ENCODE measurements around the gene CASZ1.

The CASZ1 gene

GRCh38 chr1:10784998-10785727 lies 11.3 kb downstream of the CASZ1 start:
- no peak overlapping the region for H3K4me3 Mint-ChIP-seq
- no peaks in the 10 kb centered on the region for H3K36me3 Mint-ChIP-seq (ENCODE audit: insufficient read depth)
- no peaks in the 10 kb centered on the region for H3K4me1 Mint-ChIP-seq
- no peak overlapping the region for H3K27ac Mint-ChIP-seq (ENCODE audit: low read depth)
- H3K27me3 Mint-ChIP-seq: no peaks in the 10 kb centered on the region
- ATAC-seq (replicated peaks; ENCODE audit: extremely low read depth, poor library complexity, severe bottlenecking) (no peak), DNase-seq (ENCODE audit: low spot score in 2 of 2) (no peak)
- no peaks in the 10 kb centered on the region for H3K9me3 Mint-ChIP-seq

- H3K4me3 Mint-ChIP-seq: no peak overlapping the region
- ATAC-seq (replicated peaks; ENCODE audit: extremely low read depth, poor library complexity, severe bottlenecking) (no peak), DNase-seq (ENCODE audit: low spot score in 2 of 2) (no peak)
- no peaks in the 10 kb centered on the region for H3K27me3 Mint-ChIP-seq
- no peaks in the 10 kb centered on the region for H3K9me3 Mint-ChIP-seq
- H3K4me1 Mint-ChIP-seq: no peaks in the 10 kb centered on the region
- no peak overlapping the region for H3K27ac Mint-ChIP-seq (ENCODE audit: low read depth)
- peaks cover 1% of the 10 kb centered on the region for H3K36me3 Mint-ChIP-seq (ENCODE audit: insufficient read depth)
Observed at GRCh38 chr1:10782491-10783244, 13.8 kb downstream of the CASZ1 start.

GRCh38 chr1:10781137-10781536 lies 15.3 kb downstream of the CASZ1 start:
- Mint-ChIP-seq H3K36me3 (ENCODE audit: insufficient read depth) (peaks cover 1% of the 10 kb centered on the region), H3K27ac (ENCODE audit: low read depth) (no peak overlapping the region), H3K9me3 (no peaks in the 10 kb centered on the region), H3K4me1 (no peaks in the 10 kb centered on the region), H3K27me3 (no peaks in the 10 kb centered on the region), H3K4me3 (no peak overlapping the region)
- ATAC-seq (replicated peaks; ENCODE audit: extremely low read depth, poor library complexity, severe bottlenecking) (no peak), DNase-seq (ENCODE audit: low spot score in 2 of 2) (no peak)

- no peaks in the 10 kb centered on the region for H3K9me3 Mint-ChIP-seq
- no peak overlapping the region for H3K27ac Mint-ChIP-seq (ENCODE audit: low read depth)
- no peaks in the 10 kb centered on the region for H3K4me1 Mint-ChIP-seq
- H3K27me3 Mint-ChIP-seq: no peaks in the 10 kb centered on the region
- H3K36me3 Mint-ChIP-seq (ENCODE audit: insufficient read depth): peaks cover 1% of the 10 kb centered on the region
- DNase-seq (ENCODE audit: low spot score in 2 of 2): no peak
- H3K4me3 Mint-ChIP-seq: no peak overlapping the region
- ATAC-seq (replicated peaks; ENCODE audit: extremely low read depth, poor library complexity, severe bottlenecking): no peak
Observed at GRCh38 chr1:10779841-10780240, 16.6 kb downstream of the CASZ1 start.

GRCh38 chr1:10779201-10779600 lies 17.2 kb downstream of the CASZ1 start:
- H3K4me3 Mint-ChIP-seq: no peak overlapping the region
- H3K4me1 Mint-ChIP-seq: no peaks in the 10 kb centered on the region
- H3K27ac Mint-ChIP-seq (ENCODE audit: low read depth): no peak overlapping the region
- H3K9me3 Mint-ChIP-seq: no peaks in the 10 kb centered on the region
- peaks cover 1% of the 10 kb centered on the region for H3K36me3 Mint-ChIP-seq (ENCODE audit: insufficient read depth)
- ATAC-seq (replicated peaks; ENCODE audit: extremely low read depth, poor library complexity, severe bottlenecking) (no peak), DNase-seq (ENCODE audit: low spot score in 2 of 2) (no peak)
- H3K27me3 Mint-ChIP-seq: no peaks in the 10 kb centered on the region

GRCh38 chr1:10778640-10779039 lies 17.8 kb downstream of the CASZ1 start:
- no peak overlapping the region for H3K4me3 Mint-ChIP-seq
- no peaks in the 10 kb centered on the region for H3K27me3 Mint-ChIP-seq
- ATAC-seq (replicated peaks; ENCODE audit: extremely low read depth, poor library complexity, severe bottlenecking) (no peak), DNase-seq (ENCODE audit: low spot score in 2 of 2) (no peak)
- H3K27ac Mint-ChIP-seq (ENCODE audit: low read depth): no peak overlapping the region
- peaks cover 1% of the 10 kb centered on the region for H3K36me3 Mint-ChIP-seq (ENCODE audit: insufficient read depth)
- no peaks in the 10 kb centered on the region for H3K9me3 Mint-ChIP-seq
- H3K4me1 Mint-ChIP-seq: no peaks in the 10 kb centered on the region

- DNase-seq (ENCODE audit: low spot score in 2 of 2) (no peak), ATAC-seq (replicated peaks; ENCODE audit: extremely low read depth, poor library complexity, severe bottlenecking) (no peak)
- Mint-ChIP-seq H3K27me3 (no peaks in the 10 kb centered on the region), H3K4me1 (no peaks in the 10 kb centered on the region), H3K27ac (ENCODE audit: low read depth) (no peak overlapping the region), H3K36me3 (ENCODE audit: insufficient read depth) (peaks cover 1% of the 10 kb centered on the region), H3K9me3 (no peaks in the 10 kb centered on the region), H3K4me3 (no peak overlapping the region)
Observed at GRCh38 chr1:10777749-10778574, 18.5 kb downstream of the CASZ1 start.

- Mint-ChIP-seq H3K27ac (ENCODE audit: low read depth) (no peak overlapping the region), H3K4me1 (no peaks in the 10 kb centered on the region), H3K36me3 (ENCODE audit: insufficient read depth) (peaks cover 1% of the 10 kb centered on the region), H3K9me3 (no peaks in the 10 kb centered on the region), H3K27me3 (peaks cover 10% of the 10 kb centered on the region), H3K4me3 (no peak overlapping the region)
- DNase-seq (ENCODE audit: low spot score in 2 of 2) (no peak), ATAC-seq (replicated peaks; ENCODE audit: extremely low read depth, poor library complexity, severe bottlenecking) (no peak)
Observed at GRCh38 chr1:10776190-10776905, 20.1 kb downstream of the CASZ1 start.

GRCh38 chr1:10775763-10776162 lies 20.7 kb downstream of the CASZ1 start:
- Mint-ChIP-seq H3K9me3 (no peaks in the 10 kb centered on the region), H3K36me3 (ENCODE audit: insufficient read depth) (peaks cover 1% of the 10 kb centered on the region), H3K4me1 (no peaks in the 10 kb centered on the region), H3K27ac (ENCODE audit: low read depth) (no peak overlapping the region), H3K27me3 (peaks cover 10% of the 10 kb centered on the region), H3K4me3 (no peak overlapping the region)
- ATAC-seq (replicated peaks; ENCODE audit: extremely low read depth, poor library complexity, severe bottlenecking) (no peak), DNase-seq (ENCODE audit: low spot score in 2 of 2) (no peak)

GRCh38 chr1:10774615-10775310 lies 21.7 kb downstream of the CASZ1 start:
- DNase-seq (ENCODE audit: low spot score in 2 of 2) (no peak), ATAC-seq (replicated peaks; ENCODE audit: extremely low read depth, poor library complexity, severe bottlenecking) (no peak)
- no peaks in the 10 kb centered on the region for H3K4me1 Mint-ChIP-seq
- H3K4me3 Mint-ChIP-seq: no peak overlapping the region
- H3K9me3 Mint-ChIP-seq: no peaks in the 10 kb centered on the region
- H3K27me3 Mint-ChIP-seq: peaks cover 16% of the 10 kb centered on the region
- H3K27ac Mint-ChIP-seq (ENCODE audit: low read depth): no peak overlapping the region
- peaks cover 1% of the 10 kb centered on the region for H3K36me3 Mint-ChIP-seq (ENCODE audit: insufficient read depth)

- Mint-ChIP-seq H3K4me3 (no peak overlapping the region), H3K27me3 (peaks cover 19% of the 10 kb centered on the region), H3K27ac (ENCODE audit: low read depth) (no peak overlapping the region), H3K9me3 (no peaks in the 10 kb centered on the region), H3K36me3 (ENCODE audit: insufficient read depth) (no peaks in the 10 kb centered on the region), H3K4me1 (no peaks in the 10 kb centered on the region)
- DNase-seq (ENCODE audit: low spot score in 2 of 2) (no peak), ATAC-seq (replicated peaks; ENCODE audit: extremely low read depth, poor library complexity, severe bottlenecking) (no peak)
Observed at GRCh38 chr1:10773851-10774614, 22.4 kb downstream of the CASZ1 start.
